Ascending aorta (tissue), 2 donors: Measurements from ENCODE around the gene VPS18. TPM values are rescaled to one million over a fixed set of nuclear protein-coding genes. Genes with fewer than 3 reads are reported as not detected.

Experiments used
- DNase-seq, 2 donors: peaks; one replicate each; pipeline ENCODE4 v3.0.0-alpha.2; 2019; ENCODE audit warnings: low spot score in 2 of 2
- H3K27ac ChIP-seq, 2 donors: fragments of 200-600 bp; sonication (generic); one replicate each; pipeline ENCODE4 v1.5.1; 2016 to 2017; ENCODE audit warnings: mild to moderate bottlenecking in 1 of 2
- H3K27me3 ChIP-seq: fragments of 200-600 bp; sonication (generic); one replicate; pipeline ENCODE4 v1.5.1; 2017
- H3K36me3 ChIP-seq, 2 donors: fragments of 200-600 bp; sonication (generic); one replicate each; pipeline ENCODE4 v1.5.1; 2016
- H3K4me1 ChIP-seq, 2 donors: fragments of 200-600 bp; sonication (generic); one replicate each; pipeline ENCODE4 v1.5.1; 2016 to 2017; ENCODE audit warnings: mild to moderate bottlenecking in 1 of 2
- H3K4me3 ChIP-seq, 2 donors: fragments of 200-600 bp; sonication (generic); one replicate each; pipeline ENCODE4 v1.5.1; 2016 to 2017; ENCODE audit warnings: mild to moderate bottlenecking in 1 of 2
- H3K9me3 ChIP-seq, 2 donors: fragments of 200-600 bp; sonication (generic); one replicate each; pipeline ENCODE4 v1.5.1; 2016
- CTCF ChIP-seq, 3 experiments: fragments of 200-600 bp in 2 of 3; fragments of 450-650 bp in 1 of 3; sonication (generic) in 2 of 3; IDR thresholded peaks; one replicate each; pipeline ENCODE4 v1.5.1; 2016 to 2019; ENCODE audit warnings: antibody characterized with exemption in 3 of 3, mild to moderate bottlenecking in 1 of 3, moderate library complexity in 1 of 3
- intact Hi-C: fragments of 100-400 bp; cut with DNase I; formaldehyde crosslinking; loops from one replicate; pipeline ENCODE4 v1.15.1; 2023
- total RNA-seq: library from RNA; depleted of rRNA; stranded (reverse); fragments of >200 nt; gene quantifications from one replicate; pipeline ENCODE4 v1.1.0, GENCODE V29; 2016

The VPS18 gene
- total RNA-seq, 1 donor from 2014 or later = 51.8 TPM

- H3K4me1 ChIP-seq = peaks cover 0 to 17% of the 10 kb centered on the region in 2 donors
These were observed 47.5 kb downstream of the VPS18 start for GRCh38 chr15:40941528-40942336.

DNA sequence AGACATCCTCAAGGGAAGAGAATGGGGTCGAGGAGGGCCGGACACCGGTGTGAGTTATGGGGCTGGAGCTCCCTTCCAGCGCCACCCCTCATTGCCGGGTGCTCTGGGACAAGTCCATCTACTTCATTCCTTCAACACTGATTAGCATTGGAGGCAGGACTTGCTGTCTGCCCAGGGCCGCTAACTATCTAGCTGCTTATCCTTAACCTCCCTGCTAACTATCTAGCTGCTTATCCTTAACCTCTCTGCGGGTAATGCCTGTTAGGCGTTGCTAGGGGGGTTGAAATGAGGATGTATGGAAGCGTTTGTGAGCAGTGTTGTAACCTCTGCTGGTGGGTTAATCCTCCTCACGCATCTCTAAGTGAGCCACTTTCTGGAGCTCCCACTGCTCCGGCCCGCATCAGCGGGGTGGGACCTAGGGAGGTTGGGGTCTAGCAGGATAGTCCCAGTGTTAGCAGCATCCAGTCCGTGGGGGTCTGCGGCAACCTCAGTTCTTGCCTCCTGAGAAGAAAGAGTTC is 48.1 kb downstream of the VPS18 start:
- H3K4me3 ChIP-seq = peak overlapping the region; percentile 69 to 70
- intact Hi-C loops = loop anchor here (1.0 to 5.0 kb wide), 5 partner anchors 11 to 290 kb away; partner anchors contain the start of genes CHAC1, CHP1, EXD1 and INO80
- H3K27ac ChIP-seq = peak overlapping the region; percentile 77 to 88
- no peak for TF ChIP-seq CTCF (IDR thresholded peaks at IDR 0.05)
- no peak for DNase-seq
- no peaks in the 10 kb centered on the region for H3K36me3 ChIP-seq
- H3K27me3 ChIP-seq = no peaks in the 10 kb centered on the region
- H3K9me3 ChIP-seq = no peaks in the 10 kb centered on the region
- peaks cover 0 to 17% of the 10 kb centered on the region in 2 donors for H3K4me1 ChIP-seq

More at GRCh38 chr15:40941528-40942336, 47.5 kb downstream of the VPS18 start:
- TF ChIP-seq CTCF (IDR thresholded peaks at IDR 0.05) = peak in 2 of 3 experiments; percentile 32 to 94
- intact Hi-C loops = loop anchor here (1.0 to 5.0 kb wide), 7 partner anchors 12 to 291 kb away; partner anchors contain the start of genes CHAC1, CHP1, EXD1 and INO80
- H3K27me3 ChIP-seq = no peaks in the 10 kb centered on the region
- H3K36me3 ChIP-seq = no peaks in the 10 kb centered on the region
- H3K4me3 ChIP-seq = peak overlapping the region; percentile 69 to 70
- peak overlapping the region; percentile 77 to 88 for H3K27ac ChIP-seq
- DNase-seq = peak in 1 of 2 donors; percentile 84
- no peaks in the 10 kb centered on the region for H3K9me3 ChIP-seq

DNA sequence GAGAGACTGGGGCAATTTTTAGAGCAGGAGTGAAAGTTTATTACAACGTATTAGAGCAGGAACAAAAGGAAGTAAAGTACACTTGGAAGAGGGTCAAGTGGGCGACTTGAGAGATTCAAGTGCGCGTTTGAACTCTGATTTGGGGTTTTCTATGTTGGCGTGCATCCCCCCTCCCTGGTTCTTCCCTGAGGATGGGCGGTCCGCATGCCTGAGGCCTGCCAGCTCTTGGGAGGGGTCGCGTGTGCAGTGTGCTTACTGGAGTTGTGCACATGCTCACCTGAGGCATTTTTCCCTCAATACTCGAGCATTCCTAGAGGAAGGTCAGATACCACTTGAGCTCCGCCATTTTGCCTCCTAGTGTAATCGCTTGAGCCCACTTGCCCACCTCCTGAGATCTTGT is 48.6 kb downstream of the VPS18 start:
- DNase-seq = no peak
- TF ChIP-seq CTCF (IDR thresholded peaks at IDR 0.05) = no peak
- Histone ChIP-seq H3K27me3 (no peaks in the 10 kb centered on the region), H3K9me3 (no peaks in the 10 kb centered on the region), H3K4me1 (peaks cover 0 to 17% of the 10 kb centered on the region in 2 donors), H3K4me3 (peak overlapping the region in 1 of 2 donors; percentile 69), H3K36me3 (no peaks in the 10 kb centered on the region), H3K27ac (no peak overlapping the region)
- intact Hi-C loops = loop anchor here (1.0 to 5.0 kb wide), 5 partner anchors 10 to 289 kb away; partner anchors contain the start of genes CHAC1, CHP1, EXD1 and INO80

- no peak overlapping the region for H3K27ac ChIP-seq
- H3K36me3 ChIP-seq = no peaks in the 10 kb centered on the region
- DNase-seq = no peak
- no peaks in the 10 kb centered on the region for H3K27me3 ChIP-seq
- no peak for TF ChIP-seq CTCF (IDR thresholded peaks at IDR 0.05)
- H3K4me3 ChIP-seq = no peak overlapping the region
- peaks cover 0 to 17% of the 10 kb centered on the region in 2 donors for H3K4me1 ChIP-seq
- H3K9me3 ChIP-seq = no peaks in the 10 kb centered on the region
- intact Hi-C loops = loop anchor here (2.0 to 5.0 kb wide), 3 partner anchors 39 to 288 kb away; partner anchors contain the start of genes CHP1, EXD1 and INO80
These were observed 49.6 kb downstream of the VPS18 start for GRCh38 chr15:40943764-40944365.

GRCh38 chr15:40944510-40945296 is 50.5 kb downstream of the VPS18 start:
- no peak overlapping the region for H3K27ac ChIP-seq
- peaks cover 0 to 17% of the 10 kb centered on the region in 2 donors for H3K4me1 ChIP-seq
- no peak overlapping the region for H3K4me3 ChIP-seq
- no peaks in the 10 kb centered on the region for H3K9me3 ChIP-seq
- no peaks in the 10 kb centered on the region for H3K27me3 ChIP-seq
- H3K36me3 ChIP-seq = no peaks in the 10 kb centered on the region
- intact Hi-C loops = loop anchor here (5.0 kb wide), 2 partner anchors 173 to 288 kb away; partner anchors contain the start of genes CHP1, EXD1 and INO80
- DNase-seq = no peak
- TF ChIP-seq CTCF (IDR thresholded peaks at IDR 0.05) = no peak
